Liver (tissue), 9 donors: Measurements from ENCODE around the gene HNMT. TPM values are rescaled to one million over a fixed set of nuclear protein-coding genes. Genes with fewer than 3 reads are reported as not detected.

Experiments used
- DNase-seq: peaks from one replicate; pipeline ENCODE4 v3.0.0-alpha.2; 2017; ENCODE audit warnings: low spot score
- H3K27ac ChIP-seq, 2 donors: one replicate each; pipeline ENCODE4 v1.7.0; 2013; ENCODE audit warnings: inconsistent platforms in 2 of 2, low read length in 2 of 2, control low read depth in 1 of 2, low read depth in 1 of 2, mild to moderate bottlenecking in 1 of 2
- H3K27me3 ChIP-seq, 4 donors: one replicate each; pipeline versions ENCODE4 v1.6.1 to v1.7.0; 2013; ENCODE audit warnings: low read length in 3 of 4, inconsistent platforms in 1 of 4, mild to moderate bottlenecking in 1 of 4, moderate library complexity in 1 of 4; ENCODE audit not compliant: control insufficient read depth in 4 of 4, insufficient read depth in 4 of 4
- H3K36me3 ChIP-seq, 4 donors: one replicate each; pipeline versions ENCODE4 v1.6.1 to v1.7.0; 2013; ENCODE audit warnings: low read length in 3 of 4, mild to moderate bottlenecking in 3 of 4, low read depth in 1 of 4, moderate library complexity in 1 of 4; ENCODE audit not compliant: control insufficient read depth in 4 of 4, insufficient read depth in 3 of 4
- H3K4me1 ChIP-seq, 4 donors: one replicate each; pipeline versions ENCODE4 v1.6.1 to v1.7.0; 2013; ENCODE audit warnings: low read length in 3 of 4, mild to moderate bottlenecking in 3 of 4, moderate library complexity in 1 of 4; ENCODE audit not compliant: control insufficient read depth in 4 of 4, insufficient read depth in 4 of 4
- H3K4me3 ChIP-seq, 3 donors: one replicate each; pipeline versions ENCODE4 v1.6.1 to v1.7.0; 2013; ENCODE audit warnings: low read length in 3 of 3, control low read depth in 1 of 3, low read depth in 1 of 3, mild to moderate bottlenecking in 1 of 3
- H3K9ac ChIP-seq, 2 donors: one replicate each; pipeline ENCODE4 v1.7.0; 2013; ENCODE audit warnings: low read length in 2 of 2, mild to moderate bottlenecking in 2 of 2, moderate library complexity in 2 of 2, control low read depth in 1 of 2, low read depth in 1 of 2
- H3K9me3 ChIP-seq, 4 donors: one replicate each; pipeline versions ENCODE4 v1.6.1 to v1.7.0; 2013; ENCODE audit warnings: low read length in 3 of 4; ENCODE audit not compliant: control insufficient read depth in 4 of 4
- EGR1 ChIP-seq, 2 donors: IDR thresholded peaks; 2 replicates each; pipeline ENCODE4 v1.6.1; 2016 to 2018; ENCODE audit warnings: antibody characterized with exemption in 2 of 2, low read depth in 2 of 2
- FOXA1 ChIP-seq: IDR thresholded peaks from 2 replicates; pipeline ENCODE4 v1.6.1; 2016; ENCODE audit warnings: antibody characterized with exemption
- FOXA2 ChIP-seq: IDR thresholded peaks from 2 replicates; pipeline ENCODE4 v1.6.1; 2016; ENCODE audit warnings: antibody characterized with exemption
- GABPA ChIP-seq, 2 donors: IDR thresholded peaks in 1 of 2; conservative IDR thresholded peaks in 1 of 2; 2 replicates each; pipeline ENCODE4 v1.6.1; 2016; ENCODE audit warnings: antibody characterized with exemption in 2 of 2, mild to moderate bottlenecking in 1 of 2, moderate library complexity in 1 of 2
- HNF4G ChIP-seq: IDR thresholded peaks from 2 replicates; pipeline ENCODE4 v1.6.1; 2016; ENCODE audit warnings: antibody characterized with exemption
- JUND ChIP-seq, 2 donors: IDR thresholded peaks; 2 replicates each; pipeline ENCODE4 v1.6.1; 2016; ENCODE audit warnings: antibody characterized with exemption in 2 of 2
- NR2F2 ChIP-seq: IDR thresholded peaks from 2 replicates; pipeline ENCODE4 v1.6.1; 2016; ENCODE audit warnings: antibody characterized with exemption
- RAD21 ChIP-seq, 2 donors: IDR thresholded peaks; 2 replicates each; pipeline ENCODE4 v1.6.1; 2016; ENCODE audit warnings: antibody characterized with exemption in 2 of 2, mild to moderate bottlenecking in 2 of 2
- RXRA ChIP-seq, 2 donors: IDR thresholded peaks; 2 replicates each; pipeline ENCODE4 v1.6.1; 2017 to 2018; ENCODE audit warnings: antibody characterized with exemption in 2 of 2, mild to moderate bottlenecking in 1 of 2
- SP1 ChIP-seq: IDR thresholded peaks from 2 replicates; pipeline ENCODE4 v1.6.1; 2018; ENCODE audit warnings: antibody characterized with exemption, mild to moderate bottlenecking
- YY1 ChIP-seq: IDR thresholded peaks from 2 replicates; pipeline ENCODE4 v1.6.1; 2016; ENCODE audit warnings: antibody characterized with exemption, mild to moderate bottlenecking
- WGBS: extraction: QIAGEN DNeasy Blood & Tissue Kit; methylation state at CpG from one replicate; pipeline ENCODE4 v1.1.7; 2013; 5-methylcytosine and 5-hydroxymethylcytosine counted together
- polyA plus RNA-seq, 2 donors: library from polyadenylated mRNA; stranded (reverse) in 1 of 2; unstranded in 1 of 2; fragments of 200-250 nt in 1 of 2; fragments of >200 nt in 1 of 2; fragmentation: Nextera tagmentation in 1 of 2; extraction: Ambion mirVana in 1 of 2; gene quantifications; one replicate each; pipeline versions ENCODE4 v1.2.1 to v1.2.3, GENCODE V29; 2013 to 2015
- total RNA-seq, 2 donors: library from RNA; depleted of rRNA; stranded (reverse); fragments of >200 nt; gene quantifications; one replicate each; pipeline ENCODE4 v1.2.3, GENCODE V29; 2014
- TF ChIP-seq, protein P1 (sequence below): IDR thresholded peaks from 2 replicates; pipeline ENCODE4 v1.6.1; 2016; ENCODE audit warnings: antibody characterized with exemption
- TF ChIP-seq, protein P2 (sequence below): fragments of 150-350 bp; IDR thresholded peaks from 2 replicates; pipeline ENCODE4 v1.5.1; 2017; ENCODE audit warnings: improper control_type of control experiment, low read depth, low read length; ENCODE audit not compliant: missing input control
- TF ChIP-seq, protein P3 (sequence below): IDR thresholded peaks from 2 replicates; pipeline ENCODE4 v1.6.1; 2016; ENCODE audit warnings: antibody characterized with exemption
- TF ChIP-seq, protein P4 (sequence below): IDR thresholded peaks from 2 replicates; pipeline ENCODE4 v1.6.1; 2016; ENCODE audit warnings: antibody characterized with exemption, mild to moderate bottlenecking
- donor health status: healthy.
- donor health status: healthy.
- donor health status: healthy.
- donor health status: healthy.
- donor health status: healthy.

Gene HNMT
- total and polyA plus RNA-seq, 4 donors: 44.4 to 103 (median 78.5) TPM

DNA sequence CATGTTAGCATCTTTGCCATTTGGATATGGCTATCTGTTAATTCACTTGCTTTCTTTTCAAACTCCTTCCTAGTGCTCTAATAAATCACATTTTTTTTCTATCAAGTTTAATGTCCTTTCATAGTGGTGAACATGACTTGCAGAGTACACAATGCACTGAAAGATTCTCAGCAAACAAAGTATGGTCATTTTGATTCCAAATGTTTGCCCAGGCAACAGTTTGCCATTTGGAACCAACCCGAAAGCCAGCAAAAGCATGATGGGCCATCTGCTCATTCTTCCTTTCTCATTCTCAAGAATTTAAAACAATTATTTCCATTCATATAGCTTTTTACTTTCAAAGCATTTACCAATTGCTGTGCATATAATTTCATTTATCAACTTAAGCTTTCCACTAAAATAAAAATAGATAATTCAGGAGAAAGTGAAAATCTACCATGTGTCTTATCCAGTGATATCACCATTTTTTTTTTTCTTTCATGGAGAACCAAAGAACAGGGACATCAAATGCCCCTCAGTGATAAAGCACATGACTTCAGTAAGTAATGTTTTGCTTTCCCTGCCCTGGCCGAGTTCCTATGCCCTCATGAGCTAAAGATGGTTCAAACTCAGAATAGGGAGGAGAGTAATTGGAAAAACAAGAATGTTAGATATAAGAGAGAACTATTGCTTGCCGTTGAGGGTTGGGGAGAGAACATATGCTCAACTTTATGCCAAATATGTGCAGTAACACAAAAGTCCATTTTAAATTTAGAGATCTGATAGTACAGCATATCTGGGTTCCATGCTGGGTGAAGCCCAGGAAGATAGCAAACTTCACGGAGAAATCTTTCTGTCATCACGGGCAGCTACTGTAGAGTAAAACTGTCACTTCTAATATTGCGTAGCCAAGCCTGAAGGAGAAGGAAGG lies 62.1 kb downstream of the HNMT start:
- Histone ChIP-seq H3K27me3 (no peaks in the 10 kb centered on the region), H3K4me3 (no peak overlapping the region), H3K27ac (no peak overlapping the region), H3K36me3 (no peaks in the 10 kb centered on the region), H3K9me3 (no peaks in the 10 kb centered on the region), H3K4me1 (peaks cover 0 to 1% (median 0%) of the 10 kb centered on the region in 4 donors), H3K9ac (no peak overlapping the region)
- TF ChIP-seq, protein P1, sequence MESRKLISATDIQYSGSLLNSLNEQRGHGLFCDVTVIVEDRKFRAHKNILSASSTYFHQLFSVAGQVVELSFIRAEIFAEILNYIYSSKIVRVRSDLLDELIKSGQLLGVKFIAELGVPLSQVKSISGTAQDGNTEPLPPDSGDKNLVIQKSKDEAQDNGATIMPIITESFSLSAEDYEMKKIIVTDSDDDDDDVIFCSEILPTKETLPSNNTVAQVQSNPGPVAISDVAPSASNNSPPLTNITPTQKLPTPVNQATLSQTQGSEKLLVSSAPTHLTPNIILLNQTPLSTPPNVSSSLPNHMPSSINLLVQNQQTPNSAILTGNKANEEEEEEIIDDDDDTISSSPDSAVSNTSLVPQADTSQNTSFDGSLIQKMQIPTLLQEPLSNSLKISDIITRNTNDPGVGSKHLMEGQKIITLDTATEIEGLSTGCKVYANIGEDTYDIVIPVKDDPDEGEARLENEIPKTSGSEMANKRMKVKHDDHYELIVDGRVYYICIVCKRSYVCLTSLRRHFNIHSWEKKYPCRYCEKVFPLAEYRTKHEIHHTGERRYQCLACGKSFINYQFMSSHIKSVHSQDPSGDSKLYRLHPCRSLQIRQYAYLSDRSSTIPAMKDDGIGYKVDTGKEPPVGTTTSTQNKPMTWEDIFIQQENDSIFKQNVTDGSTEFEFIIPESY: no peak
- TF ChIP-seq JUND (IDR thresholded peaks at IDR 0.05) (no peak), NR2F2 (no peak), RXRA (IDR thresholded peaks at IDR 0.05) (no peak), SP1 (no peak), RAD21 (IDR thresholded peaks at IDR 0.05) (no peak), EGR1 (IDR thresholded peaks at IDR 0.05; ENCODE audit: low read depth in 2 of 2) (no peak), HNF4G (no peak), FOXA1 (no peak), YY1 (no peak)
- TF ChIP-seq, protein P2, sequence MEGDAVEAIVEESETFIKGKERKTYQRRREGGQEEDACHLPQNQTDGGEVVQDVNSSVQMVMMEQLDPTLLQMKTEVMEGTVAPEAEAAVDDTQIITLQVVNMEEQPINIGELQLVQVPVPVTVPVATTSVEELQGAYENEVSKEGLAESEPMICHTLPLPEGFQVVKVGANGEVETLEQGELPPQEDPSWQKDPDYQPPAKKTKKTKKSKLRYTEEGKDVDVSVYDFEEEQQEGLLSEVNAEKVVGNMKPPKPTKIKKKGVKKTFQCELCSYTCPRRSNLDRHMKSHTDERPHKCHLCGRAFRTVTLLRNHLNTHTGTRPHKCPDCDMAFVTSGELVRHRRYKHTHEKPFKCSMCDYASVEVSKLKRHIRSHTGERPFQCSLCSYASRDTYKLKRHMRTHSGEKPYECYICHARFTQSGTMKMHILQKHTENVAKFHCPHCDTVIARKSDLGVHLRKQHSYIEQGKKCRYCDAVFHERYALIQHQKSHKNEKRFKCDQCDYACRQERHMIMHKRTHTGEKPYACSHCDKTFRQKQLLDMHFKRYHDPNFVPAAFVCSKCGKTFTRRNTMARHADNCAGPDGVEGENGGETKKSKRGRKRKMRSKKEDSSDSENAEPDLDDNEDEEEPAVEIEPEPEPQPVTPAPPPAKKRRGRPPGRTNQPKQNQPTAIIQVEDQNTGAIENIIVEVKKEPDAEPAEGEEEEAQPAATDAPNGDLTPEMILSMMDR: no peak
- 91% methylated on average over 6 of the region's 6 CpGs for WGBS
- no peak for DNase-seq

DNA sequence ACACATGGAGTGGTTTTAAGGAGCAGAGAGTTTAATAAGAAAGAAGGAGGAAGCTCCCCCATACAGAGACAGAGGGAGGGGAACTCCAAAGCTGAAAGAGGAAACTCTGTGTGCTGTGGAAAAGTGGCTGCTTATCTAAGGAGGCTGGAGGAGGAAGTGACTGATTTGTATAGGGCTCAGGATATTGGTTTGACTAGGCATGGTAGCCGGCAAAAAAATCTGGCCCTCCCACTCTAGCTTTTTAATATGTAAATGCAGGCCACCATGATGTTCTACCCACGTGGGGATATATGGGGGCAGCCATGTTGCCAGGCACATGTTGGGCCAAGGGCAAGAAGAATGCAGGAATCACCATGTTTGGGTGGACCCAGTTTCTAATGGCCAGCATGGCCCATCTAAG lies 64.3 kb downstream of the HNMT start:
- no peak for DNase-seq
- H3K9ac ChIP-seq: no peak overlapping the region
- TF ChIP-seq, protein P2: no peak
- TF ChIP-seq GABPA (IDR thresholded peaks at IDR 0.05 in 1 of 2, conservative IDR thresholded peaks at IDR 0.05 in 1 of 2) (no peak), JUND (IDR thresholded peaks at IDR 0.05) (no peak), YY1 (no peak), FOXA2 (no peak), EGR1 (IDR thresholded peaks at IDR 0.05; ENCODE audit: low read depth in 2 of 2) (no peak), SP1 (no peak), FOXA1 (no peak)
- TF ChIP-seq, protein P1: no peak
- TF ChIP-seq, protein P3, sequence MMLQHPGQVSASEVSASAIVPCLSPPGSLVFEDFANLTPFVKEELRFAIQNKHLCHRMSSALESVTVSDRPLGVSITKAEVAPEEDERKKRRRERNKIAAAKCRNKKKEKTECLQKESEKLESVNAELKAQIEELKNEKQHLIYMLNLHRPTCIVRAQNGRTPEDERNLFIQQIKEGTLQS: no peak
- TF ChIP-seq, protein P4, sequence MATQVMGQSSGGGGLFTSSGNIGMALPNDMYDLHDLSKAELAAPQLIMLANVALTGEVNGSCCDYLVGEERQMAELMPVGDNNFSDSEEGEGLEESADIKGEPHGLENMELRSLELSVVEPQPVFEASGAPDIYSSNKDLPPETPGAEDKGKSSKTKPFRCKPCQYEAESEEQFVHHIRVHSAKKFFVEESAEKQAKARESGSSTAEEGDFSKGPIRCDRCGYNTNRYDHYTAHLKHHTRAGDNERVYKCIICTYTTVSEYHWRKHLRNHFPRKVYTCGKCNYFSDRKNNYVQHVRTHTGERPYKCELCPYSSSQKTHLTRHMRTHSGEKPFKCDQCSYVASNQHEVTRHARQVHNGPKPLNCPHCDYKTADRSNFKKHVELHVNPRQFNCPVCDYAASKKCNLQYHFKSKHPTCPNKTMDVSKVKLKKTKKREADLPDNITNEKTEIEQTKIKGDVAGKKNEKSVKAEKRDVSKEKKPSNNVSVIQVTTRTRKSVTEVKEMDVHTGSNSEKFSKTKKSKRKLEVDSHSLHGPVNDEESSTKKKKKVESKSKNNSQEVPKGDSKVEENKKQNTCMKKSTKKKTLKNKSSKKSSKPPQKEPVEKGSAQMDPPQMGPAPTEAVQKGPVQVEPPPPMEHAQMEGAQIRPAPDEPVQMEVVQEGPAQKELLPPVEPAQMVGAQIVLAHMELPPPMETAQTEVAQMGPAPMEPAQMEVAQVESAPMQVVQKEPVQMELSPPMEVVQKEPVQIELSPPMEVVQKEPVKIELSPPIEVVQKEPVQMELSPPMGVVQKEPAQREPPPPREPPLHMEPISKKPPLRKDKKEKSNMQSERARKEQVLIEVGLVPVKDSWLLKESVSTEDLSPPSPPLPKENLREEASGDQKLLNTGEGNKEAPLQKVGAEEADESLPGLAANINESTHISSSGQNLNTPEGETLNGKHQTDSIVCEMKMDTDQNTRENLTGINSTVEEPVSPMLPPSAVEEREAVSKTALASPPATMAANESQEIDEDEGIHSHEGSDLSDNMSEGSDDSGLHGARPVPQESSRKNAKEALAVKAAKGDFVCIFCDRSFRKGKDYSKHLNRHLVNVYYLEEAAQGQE: no peak
- no peaks in the 10 kb centered on the region for H3K36me3 ChIP-seq
- H3K4me3 ChIP-seq: no peak overlapping the region
- 66% methylated on average over 2 of the region's 2 CpGs for WGBS
- H3K9me3 ChIP-seq: no peaks in the 10 kb centered on the region
- peaks cover 0 to 1% (median 0%) of the 10 kb centered on the region in 4 donors for H3K4me1 ChIP-seq
- H3K27me3 ChIP-seq: no peaks in the 10 kb centered on the region
- no peak overlapping the region for H3K27ac ChIP-seq
